GM19193 (cell line): ENCODE data around the gene TSSK6.

Source experiments
- POLR2A ChIP-seq: IDR thresholded peaks from 4 replicates; pipeline ENCODE4 v1.6.1; 2011; ENCODE audit not compliant: insufficient read depth, insufficient read length; ENCODE audit errors: extremely low read depth

Gene TSSK6

DNA sequence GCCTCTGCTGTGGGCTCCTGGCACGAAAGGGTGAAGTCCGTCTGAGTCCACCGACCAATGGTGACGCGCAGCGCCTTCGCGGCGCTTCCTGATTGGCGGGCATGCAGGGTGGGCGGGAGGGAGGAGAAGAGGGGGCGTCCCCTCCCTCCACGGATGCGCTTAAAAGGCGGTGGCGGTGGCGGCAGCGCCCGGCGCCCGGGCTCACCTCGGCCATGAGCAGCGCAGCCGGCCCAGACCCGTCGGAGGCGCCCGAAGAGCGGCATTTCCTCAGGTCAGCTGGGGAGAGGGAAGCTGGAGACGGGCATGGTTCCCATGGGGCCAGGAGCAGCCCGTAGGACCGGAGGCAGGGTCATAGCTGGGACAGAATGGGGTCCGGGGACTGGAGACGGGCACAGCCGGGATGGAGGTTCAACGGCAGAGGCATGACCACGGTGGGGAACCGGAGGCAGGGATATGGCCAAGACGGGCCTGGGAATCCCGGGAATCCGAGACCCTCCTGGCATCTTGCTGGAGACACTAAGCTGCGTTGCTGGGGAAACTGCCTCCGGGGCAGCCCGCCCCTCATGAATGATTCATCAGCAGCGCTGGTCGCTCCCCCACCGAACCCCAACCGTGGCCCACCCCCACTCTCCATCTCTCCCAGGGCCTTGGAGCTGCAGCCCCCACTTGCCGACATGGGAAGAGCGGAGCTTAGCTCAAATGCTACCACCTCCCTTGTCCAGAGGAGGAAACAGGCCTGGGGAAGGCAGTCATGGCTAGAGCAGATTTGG lies 13.6 kb upstream of the TSSK6 start, which contains the start of gene YJEFN3:
Gene YJEFN3 (plus strand): TSS at position 191 of the 770 bp plus-strand sequence. CDS start 22 bp downstream, at position 213.
- TF ChIP-seq POLR2A = no peak

DNA sequence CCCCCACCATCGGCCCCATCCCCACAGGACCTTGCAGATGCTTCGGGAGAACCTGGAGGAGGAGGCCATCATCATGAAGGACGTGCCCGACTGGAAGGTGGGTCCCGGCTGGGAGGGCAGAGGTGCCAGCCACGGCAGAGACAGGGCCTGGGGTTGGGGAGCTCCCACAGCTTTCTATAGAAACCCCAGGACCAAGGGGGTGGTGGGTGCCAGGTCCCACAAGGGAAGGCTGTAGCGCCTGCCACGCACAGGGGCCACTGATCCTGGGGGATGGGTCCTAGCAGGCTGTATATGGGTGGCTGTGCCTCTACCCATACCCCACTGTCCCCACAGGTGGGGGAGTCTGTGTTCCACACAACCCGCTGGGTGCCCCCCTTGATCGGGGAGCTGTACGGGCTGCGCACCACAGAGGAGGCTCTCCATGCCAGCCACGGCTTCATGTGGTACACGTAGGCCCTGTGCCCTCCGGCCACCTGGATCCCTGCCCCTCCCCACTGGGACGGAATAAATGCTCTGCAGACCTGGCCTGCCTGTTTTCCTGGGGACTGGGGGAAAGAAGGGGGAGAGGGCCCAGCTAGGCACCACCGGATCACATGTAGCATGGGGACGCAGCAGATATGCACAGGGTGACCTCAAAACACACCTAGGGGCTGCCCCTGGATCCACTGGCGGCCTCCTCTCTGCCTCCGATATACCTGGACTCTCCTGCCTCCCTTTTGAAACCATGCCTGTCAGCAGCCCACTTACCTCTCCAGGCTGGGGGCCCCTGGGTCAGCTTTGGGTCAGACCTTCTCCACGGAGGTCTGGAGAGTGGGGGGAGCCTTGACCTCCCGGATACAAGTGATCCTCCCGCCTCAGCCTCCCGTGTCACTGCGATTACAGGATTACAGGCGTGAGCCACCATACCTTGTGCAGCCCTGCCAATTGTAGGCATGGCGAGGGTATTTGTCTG lies 12.6 kb upstream of the TSSK6 start:
- TF ChIP-seq POLR2A = no peak

DNA sequence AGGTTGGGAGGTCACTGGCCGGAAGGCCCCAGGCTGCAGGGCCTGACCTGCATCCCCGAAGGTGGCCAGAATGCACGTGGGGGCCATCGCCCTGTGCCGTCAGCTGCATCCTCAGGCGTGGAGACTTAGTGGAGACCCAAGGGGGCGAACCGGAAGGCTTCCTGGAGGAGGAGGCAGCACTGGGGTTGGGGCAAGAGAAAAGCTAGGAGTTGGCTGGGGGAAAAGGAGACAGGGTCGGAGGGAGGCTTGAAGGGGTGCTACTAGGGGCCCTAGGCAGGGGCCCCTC lies 12.0 kb upstream of the TSSK6 start:
- no peak for TF ChIP-seq POLR2A

DNA sequence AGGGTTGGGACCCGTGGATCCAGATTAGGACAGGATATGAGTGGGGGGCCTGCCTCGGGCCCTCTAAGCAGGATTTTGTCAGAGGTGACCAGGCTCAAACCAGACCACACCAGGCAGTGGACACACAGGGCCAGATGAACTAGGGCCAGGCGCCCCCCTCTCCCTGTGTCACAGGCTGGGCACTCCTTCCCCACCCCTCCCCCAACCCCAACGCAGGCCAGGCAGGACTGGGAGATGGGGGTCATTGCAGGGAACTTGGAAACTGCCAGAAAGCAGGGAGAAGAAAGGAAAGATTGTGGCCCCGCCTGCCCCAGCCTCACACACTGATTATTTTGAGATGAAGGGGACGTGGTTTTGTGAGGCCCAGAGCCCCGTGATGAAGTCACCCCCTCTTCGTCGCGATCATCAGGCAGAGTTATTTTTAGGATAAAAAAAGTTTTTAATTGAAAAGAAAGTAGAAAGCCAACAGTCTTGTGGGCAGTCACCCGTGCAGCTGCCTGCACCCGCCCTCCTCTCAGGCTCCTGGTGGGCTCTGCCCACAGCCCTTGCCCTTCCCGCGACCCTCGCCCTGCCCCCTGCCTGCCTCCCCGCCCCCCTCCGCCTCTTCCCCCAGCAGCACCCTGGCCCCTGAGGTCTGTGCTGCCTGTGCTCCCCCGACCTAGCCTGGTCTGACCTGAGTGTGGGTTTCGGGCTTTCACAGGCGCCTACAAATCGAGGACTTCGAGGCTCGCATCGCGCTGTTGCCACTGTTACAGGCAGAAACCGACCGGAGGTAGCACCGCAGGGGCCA lies 11.4 kb upstream of the TSSK6 start:
- TF ChIP-seq POLR2A = no peak

DNA sequence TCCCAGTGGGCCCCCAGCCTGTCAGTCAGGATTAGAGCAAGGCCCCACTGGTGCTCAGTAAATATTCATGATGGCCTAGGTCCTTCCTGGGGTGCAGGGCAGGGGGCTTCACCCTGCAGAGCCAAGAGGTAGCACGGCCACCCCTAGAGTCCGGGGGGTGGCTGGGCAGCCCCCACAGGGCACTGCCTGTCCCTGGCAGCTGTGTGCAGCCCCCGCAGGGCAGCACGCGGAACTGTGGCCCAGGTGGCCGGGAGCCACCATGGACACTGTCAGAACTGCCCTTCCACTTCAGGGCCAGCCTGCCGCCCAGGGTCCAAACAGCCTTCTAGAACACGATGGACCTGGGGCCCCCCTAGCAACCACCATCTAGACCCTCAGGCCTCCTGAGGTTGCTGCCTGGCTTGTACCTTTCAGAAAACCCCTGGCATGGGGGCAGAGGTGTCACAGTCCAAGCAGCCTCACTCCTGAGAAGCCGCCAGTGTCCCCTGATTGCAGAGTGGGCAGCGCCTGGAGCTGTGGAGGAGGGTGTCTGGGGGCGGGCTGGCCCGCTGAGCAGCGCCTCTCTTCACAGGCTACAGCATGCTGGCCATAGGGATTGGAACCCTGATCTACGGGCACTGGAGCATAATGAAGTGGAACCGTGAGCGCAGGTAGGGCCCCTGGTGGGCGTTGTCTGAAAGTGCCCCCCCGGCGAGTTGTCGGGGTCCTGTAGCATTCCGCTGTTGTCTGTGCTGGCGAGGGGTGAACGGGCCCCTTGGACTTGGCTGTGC lies 10.4 kb upstream of the TSSK6 start:
- no peak for TF ChIP-seq POLR2A

DNA sequence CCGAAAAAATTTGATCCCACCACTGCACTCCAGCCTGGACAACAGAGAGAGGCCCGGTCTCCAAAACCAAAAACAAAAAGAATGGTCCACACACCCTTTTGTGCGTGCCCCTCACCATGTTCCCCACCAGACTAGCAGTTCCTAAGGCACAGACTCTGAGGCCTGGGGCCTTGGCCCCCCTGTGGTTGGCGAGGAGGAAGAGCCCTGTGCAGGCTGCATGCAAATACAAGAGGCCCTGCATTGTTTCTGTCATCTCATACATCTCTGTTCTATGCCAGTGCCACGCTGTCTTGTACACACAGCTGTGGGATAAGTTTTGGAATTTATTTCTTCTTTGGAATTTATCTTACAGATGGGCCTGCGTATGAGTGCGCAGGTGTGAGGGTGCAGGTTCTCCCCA lies 8.7 kb upstream of the TSSK6 start:
- TF ChIP-seq POLR2A = no peak

DNA sequence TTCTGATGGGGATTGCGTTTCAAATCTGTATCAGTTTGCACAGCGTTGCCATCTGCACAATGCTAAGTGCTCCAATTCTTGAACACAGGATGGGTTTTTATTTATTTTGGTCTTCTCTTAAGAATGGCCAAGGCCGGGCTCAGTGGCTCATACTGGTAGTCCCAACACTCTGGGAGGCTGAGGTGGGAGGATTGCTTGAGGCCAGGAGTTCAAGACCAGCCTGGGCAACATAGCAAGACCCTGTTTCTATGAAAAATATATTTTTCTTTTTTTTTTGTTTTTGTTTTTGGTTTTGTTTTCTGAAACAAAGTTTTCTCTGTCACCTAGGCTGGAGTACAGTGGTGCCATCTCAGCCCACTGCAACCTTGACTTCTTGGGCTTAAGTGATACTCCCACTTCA lies 7.8 kb upstream of the TSSK6 start:
- no peak for TF ChIP-seq POLR2A

DNA sequence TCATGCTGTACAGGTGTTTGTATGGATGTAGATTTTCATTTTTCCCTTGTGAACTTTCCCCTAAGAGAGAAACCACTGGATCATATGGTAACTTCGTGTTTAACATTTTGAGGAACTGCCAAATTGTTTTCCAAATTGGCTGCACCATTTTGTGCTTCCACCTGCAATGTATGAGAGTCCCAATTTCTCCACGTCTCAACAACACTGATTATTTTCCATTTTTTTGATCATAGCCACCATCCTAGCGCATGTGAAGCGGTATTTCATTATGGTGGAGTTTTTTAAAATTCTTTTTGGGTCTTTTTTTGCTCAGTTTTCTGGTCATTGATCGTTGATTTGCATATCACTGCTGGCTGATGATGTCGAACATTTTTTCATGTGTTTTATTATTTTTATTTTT lies 5.6 kb upstream of the TSSK6 start:
- TF ChIP-seq POLR2A = no peak

DNA sequence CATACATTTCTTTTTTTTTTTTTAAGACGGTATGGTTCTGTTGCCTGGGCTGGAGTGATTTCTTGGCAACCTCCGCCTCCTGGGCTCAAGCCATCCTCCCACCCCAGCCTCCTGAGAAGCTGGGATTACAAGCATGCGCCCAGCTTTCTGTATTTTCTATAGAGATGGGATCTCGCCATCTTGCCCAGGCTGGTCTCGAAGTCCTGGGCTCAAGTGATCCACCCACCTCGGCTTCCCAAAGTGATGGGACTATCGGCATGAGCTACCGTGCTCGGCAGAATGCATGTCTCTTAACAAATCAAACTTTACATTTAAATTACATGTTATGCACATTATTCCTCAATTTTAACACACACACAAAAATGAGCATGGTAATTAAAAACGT lies 1.9 kb upstream of the TSSK6 start:
- TF ChIP-seq POLR2A = no peak

DNA sequence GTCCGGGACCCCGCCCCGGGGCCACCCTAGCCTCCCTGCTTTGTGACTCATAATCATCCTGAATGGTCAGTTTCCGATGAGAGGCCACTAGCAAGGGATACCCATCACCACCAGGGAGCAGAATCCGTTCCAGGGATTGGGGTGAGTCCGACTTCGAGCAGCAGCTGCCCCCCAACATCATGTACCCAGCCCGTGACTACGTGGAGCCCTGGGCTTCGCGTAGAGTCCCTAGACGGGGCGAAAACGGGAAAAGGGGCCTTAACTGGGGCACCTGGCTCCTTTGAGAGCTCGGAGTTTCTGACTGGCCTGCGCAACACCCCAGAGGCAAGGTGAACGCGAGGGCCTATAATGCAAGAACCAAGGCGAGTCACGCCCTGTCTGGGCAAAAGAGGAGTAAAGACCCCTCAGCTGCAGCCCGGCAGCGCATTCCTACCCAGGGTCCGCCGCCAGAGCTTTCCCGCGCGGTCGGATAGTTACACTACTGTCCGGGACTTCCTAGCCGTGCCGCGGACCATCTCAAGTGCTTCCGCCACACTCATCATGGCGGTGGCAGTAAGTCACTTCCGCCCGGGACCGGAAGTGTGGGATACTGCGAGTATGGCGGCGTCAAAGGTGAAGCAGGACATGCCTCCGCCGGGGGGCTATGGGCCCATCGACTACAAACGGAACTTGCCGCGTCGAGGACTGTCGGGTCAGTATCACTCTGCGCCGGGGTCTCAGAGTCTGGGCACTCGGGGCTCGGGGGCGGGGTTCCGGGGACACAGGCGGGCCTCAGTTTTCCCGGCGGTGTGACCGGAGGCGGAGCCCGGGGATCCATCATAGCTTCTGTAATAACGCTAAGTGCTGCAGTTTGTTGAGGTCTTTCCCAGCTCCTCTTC lies 533 bp upstream of the TSSK6 start, which contains the start of gene NDUFA13:
Gene NDUFA13 (plus strand): TSS at position 584 of the 878 bp plus-strand sequence. CDS start 14 bp downstream, at position 598.
- TF ChIP-seq POLR2A = peak; percentile 91

DNA sequence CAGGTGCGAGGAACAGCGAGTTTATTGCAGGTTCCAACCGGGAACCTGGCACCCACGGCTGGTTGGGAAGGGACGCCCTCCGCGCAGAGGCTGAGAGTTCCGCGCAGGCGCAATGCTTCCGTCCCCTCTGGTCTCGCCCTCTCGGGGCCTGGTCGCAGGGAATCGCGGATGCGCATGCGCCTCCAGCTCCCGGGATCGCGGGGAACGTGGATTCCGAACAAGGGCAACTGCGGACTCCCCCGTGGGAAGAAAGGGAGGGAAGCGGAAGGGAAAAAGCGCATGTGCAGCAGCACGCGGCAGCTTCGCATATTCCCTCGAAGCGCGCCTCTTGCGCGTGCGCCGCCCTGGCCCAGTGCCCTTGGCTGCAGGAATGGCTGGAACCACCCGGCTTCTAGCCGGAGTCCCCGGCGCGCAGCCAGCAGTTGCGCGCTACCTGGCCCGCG lies 1.1 kb downstream of the TSSK6 start:
- TF ChIP-seq POLR2A = no peak

DNA sequence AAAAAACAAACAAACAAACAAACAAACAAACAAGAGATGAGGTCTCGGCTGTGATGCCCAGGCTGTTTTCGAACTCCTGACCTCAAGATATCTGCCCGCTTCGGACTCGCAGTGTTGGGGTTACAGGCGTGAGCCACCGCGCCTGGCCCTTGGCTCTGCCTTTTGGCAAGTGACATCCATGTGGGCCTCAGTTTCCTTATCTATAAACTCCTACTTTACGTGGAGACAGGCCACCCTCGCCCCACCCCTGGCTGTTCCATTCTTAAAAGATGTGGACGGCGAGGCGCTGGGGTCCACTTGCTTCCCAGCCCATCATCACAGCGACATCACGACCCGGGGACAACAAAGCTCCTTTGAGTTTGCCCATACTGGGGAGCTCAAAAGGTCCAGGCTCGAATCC lies 1.7 kb downstream of the TSSK6 start:
- no peak for TF ChIP-seq POLR2A

DNA sequence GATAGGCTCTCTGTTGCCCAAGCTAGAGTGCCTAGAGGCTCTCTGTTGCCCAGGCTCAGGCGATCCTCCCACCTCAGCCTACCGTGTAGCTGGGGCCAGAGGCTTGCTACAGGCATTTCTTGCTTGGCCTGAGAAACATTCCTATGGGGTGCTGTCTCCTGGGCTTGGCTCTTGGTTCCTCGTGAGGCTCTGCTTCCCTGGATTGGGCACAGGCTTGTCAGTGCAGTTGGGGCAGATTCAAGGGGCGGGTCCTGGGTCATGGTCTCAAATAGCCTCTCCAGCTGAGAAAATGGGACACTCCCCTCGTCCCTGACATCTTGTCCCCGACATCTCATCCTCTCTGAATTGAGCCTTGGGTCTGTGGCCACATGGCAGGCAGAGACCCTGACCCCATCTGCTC lies 4.9 kb downstream of the TSSK6 start:
- TF ChIP-seq POLR2A = no peak
